HCT116 (cell line): Measurements from ENCODE around the gene LGMN. TPM values are rescaled to one million over a fixed set of nuclear protein-coding genes. Genes with fewer than 3 reads are reported as not detected.

ENCODE experiments used
- ATAC-seq: fragments of 200-7000 bp; cut with Tn5 transposase; 2 replicates; pipeline ENCODE4 v1.9.1; 2020; ENCODE audit warnings: mild to moderate bottlenecking, moderate library complexity
- BruUV-seq: library from RNA; stranded (reverse); fragments of 400-500 nt; replicated peaks from 2 replicates; lab custom pipeline; 2021; lab: Mats Ljungman, UMichigan
- CTCF ChIA-PET: fragments of 300-600 bp; sonication (Branson Sonifier 250); formaldehyde crosslinking; loops from one replicate; lab custom pipeline; 2021; ENCODE audit warnings: antibody characterized with exemption; lab: Charles Lee
- POLR2A ChIA-PET: fragments of 300-600, 350-600 bp; sonication (Branson Sonifier 250); formaldehyde crosslinking; loops from one replicate; lab custom pipeline; 2021; ENCODE audit warnings: antibody characterized with exemption; lab: Charles Lee
- RAD21 ChIA-PET, 2 experiments: fragments of 300-600 bp; sonication (Branson Sonifier 250); formaldehyde crosslinking; loops; one replicate each; lab custom pipeline; 2023; ENCODE audit warnings: low total read pairs in 2 of 2; ENCODE audit not compliant: uncharacterized antibody in 2 of 2, unreplicated experiment in 2 of 2, low non-redundant PET in 1 of 2; lab: Charles Lee
- DNase-seq: peaks from one replicate; pipeline ENCODE4 v3.0.0-alpha.2; 2010; ENCODE audit warnings: low read depth, low spot score
- H2AFZ ChIP-seq: fragments of 200-600 bp; shearing (Covaris generic), sonication (generic); 2 replicates; pipeline ENCODE4 v1.6.1; 2017; ENCODE audit warnings: low read depth, mixed run types, mixed read lengths, antibody characterized with exemption, low read length; ENCODE audit not compliant: poor library complexity, severe bottlenecking
- H3K27ac ChIP-seq: 2 replicates; pipeline ENCODE4 v1.5.1; 2012; ENCODE audit warnings: low read depth, low read length
- H3K27me3 ChIP-seq: fragments of 200-600 bp; sonication (generic); 2 replicates; pipeline ENCODE4 v1.6.1; 2016; ENCODE audit warnings: mixed run types, low read length, mixed read lengths; ENCODE audit not compliant: insufficient read depth
- H3K36me3 ChIP-seq, 2 experiments: fragments of 200-500 bp in 1 of 2; fragments of 200-600 bp in 1 of 2; sonication (Bioruptor generic) in 1 of 2; sonication (generic) in 1 of 2; 2 replicates each; pipeline versions ENCODE4 v1.5.1 to v1.6.1; 2014 to 2016; ENCODE audit warnings: low read length in 2 of 2, inconsistent platforms in 1 of 2, mixed read lengths in 1 of 2, mixed run types in 1 of 2; ENCODE audit not compliant: insufficient read depth in 2 of 2, control insufficient read depth in 1 of 2
- H3K4me1 ChIP-seq, 2 experiments: fragments of 200-600 bp in 1 of 2; sonication (generic) in 1 of 2; 2 replicates each; pipeline versions ENCODE4 v1.5.1 to v1.6.1; 2012 to 2017; ENCODE audit warnings: low read length in 2 of 2, inconsistent platforms in 1 of 2, mild to moderate bottlenecking in 1 of 2, mixed read lengths in 1 of 2, mixed run types in 1 of 2, moderate library complexity in 1 of 2; ENCODE audit not compliant: insufficient read depth in 2 of 2, control insufficient read depth in 1 of 2
- H3K4me2 ChIP-seq: fragments of 200-600 bp; sonication (generic); 2 replicates; pipeline ENCODE4 v1.6.1; 2017; ENCODE audit warnings: mixed run types, low read length, mixed read lengths
- H3K4me3 ChIP-seq, 2 experiments: fragments of 200-600 bp in 1 of 2; sonication (generic) in 1 of 2; replicated peaks in 1 of 2; 2 replicates each; pipeline ENCODE4 v1.5.1; 2011 to 2016; ENCODE audit warnings: low read length in 2 of 2, control low read depth in 1 of 2, low read depth in 1 of 2, mild to moderate bottlenecking in 1 of 2, mixed read lengths in 1 of 2, mixed run types in 1 of 2
- H3K79me2 ChIP-seq: fragments of 200-600 bp; sonication (generic); 2 replicates; pipeline ENCODE4 v1.6.1; 2017; ENCODE audit warnings: mild to moderate bottlenecking, mixed run types, low read length, moderate library complexity, mixed read lengths; ENCODE audit not compliant: insufficient read depth
- H3K9ac ChIP-seq: fragments of 200-600 bp; sonication (generic); 2 replicates; pipeline ENCODE4 v1.6.1; 2016; ENCODE audit warnings: low read length, mixed read lengths
- H3K9me2 ChIP-seq: fragments of 200-600 bp; sonication (generic), shearing (Covaris generic); 2 replicates; pipeline ENCODE4 v1.6.1; 2017; ENCODE audit warnings: mixed run types, mild to moderate bottlenecking, moderate library complexity; ENCODE audit not compliant: insufficient read depth
- H3K9me3 ChIP-seq, 2 experiments: fragments of 200-500 bp in 1 of 2; fragments of 200-600 bp in 1 of 2; sonication (Bioruptor generic) in 1 of 2; sonication (generic) in 1 of 2; 2 replicates each; pipeline ENCODE4 v1.6.1; 2014 to 2017; ENCODE audit warnings: low read length in 2 of 2, mixed read lengths in 2 of 2, inconsistent platforms in 1 of 2, low read depth in 1 of 2, mild to moderate bottlenecking in 1 of 2, mixed run types in 1 of 2, moderate library complexity in 1 of 2; ENCODE audit not compliant: control insufficient read depth in 1 of 2, insufficient read depth in 1 of 2
- H4K20me1 ChIP-seq: fragments of 200-600 bp; sonication (generic), shearing (Covaris generic); 2 replicates; pipeline ENCODE4 v1.6.1; 2017; ENCODE audit warnings: mixed run types, mild to moderate bottlenecking, moderate library complexity; ENCODE audit not compliant: insufficient read depth
- CBX3 ChIP-seq: IDR thresholded peaks from 2 replicates; pipeline ENCODE4 v1.6.1; 2012; ENCODE audit warnings: low read depth
- FOSL1 ChIP-seq: IDR thresholded peaks from 2 replicates; pipeline ENCODE4 v1.6.1; 2012; ENCODE audit warnings: low read depth
- POLR2AphosphoS5 ChIP-seq: IDR thresholded peaks from 2 replicates; pipeline ENCODE4 v1.6.1; 2011; ENCODE audit warnings: mild to moderate bottlenecking, low read depth, low read length, moderate library complexity
- RAD21 ChIP-seq: IDR thresholded peaks from 2 replicates; pipeline ENCODE4 v1.6.1; 2012; ENCODE audit warnings: low read depth, mild to moderate bottlenecking
- YY1 ChIP-seq: IDR thresholded peaks from 2 replicates; pipeline ENCODE4 v1.6.1; 2011; ENCODE audit warnings: low read length, low read depth, moderate library complexity, mild to moderate bottlenecking; ENCODE audit not compliant: insufficient replicate concordance; ENCODE audit errors: extremely low read depth
- ZFX ChIP-seq: fragments of 450-650 bp; IDR thresholded peaks from 2 replicates; pipeline ENCODE4 v1.6.1; 2017
- ZNF274 ChIP-seq: fragments of 200-500 bp; sonication (Bioruptor generic); IDR thresholded peaks from 2 replicates; pipeline ENCODE4 v1.6.1; 2014; ENCODE audit warnings: mild to moderate bottlenecking, low read depth, low read length, inconsistent platforms
- intact Hi-C: fragments of 100-400 bp; cut with micrococcal nuclease; formaldehyde crosslinking; loops from 2 replicates; pipeline ENCODE4 v1.10.0; 2022
- total RNA-seq: library from RNA; stranded (reverse); gene quantifications from one replicate; pipeline ENCODE4 v1.2.1, GENCODE V29; 2021; ENCODE audit not compliant: unreplicated experiment
- TF ChIP-seq, protein P1 (sequence below): IDR thresholded peaks from 2 replicates; pipeline ENCODE4 v1.6.1; 2012
- TF ChIP-seq, protein P2 (sequence below): IDR thresholded peaks from 2 replicates; pipeline ENCODE4 v1.6.1; 2011; ENCODE audit warnings: mild to moderate bottlenecking, low read length, moderate library complexity; ENCODE audit not compliant: insufficient replicate concordance; ENCODE audit errors: extremely low read depth

The LGMN gene
- total RNA-seq, 1 experiment from 2014 or later, result 44.9 TPM

DNA sequence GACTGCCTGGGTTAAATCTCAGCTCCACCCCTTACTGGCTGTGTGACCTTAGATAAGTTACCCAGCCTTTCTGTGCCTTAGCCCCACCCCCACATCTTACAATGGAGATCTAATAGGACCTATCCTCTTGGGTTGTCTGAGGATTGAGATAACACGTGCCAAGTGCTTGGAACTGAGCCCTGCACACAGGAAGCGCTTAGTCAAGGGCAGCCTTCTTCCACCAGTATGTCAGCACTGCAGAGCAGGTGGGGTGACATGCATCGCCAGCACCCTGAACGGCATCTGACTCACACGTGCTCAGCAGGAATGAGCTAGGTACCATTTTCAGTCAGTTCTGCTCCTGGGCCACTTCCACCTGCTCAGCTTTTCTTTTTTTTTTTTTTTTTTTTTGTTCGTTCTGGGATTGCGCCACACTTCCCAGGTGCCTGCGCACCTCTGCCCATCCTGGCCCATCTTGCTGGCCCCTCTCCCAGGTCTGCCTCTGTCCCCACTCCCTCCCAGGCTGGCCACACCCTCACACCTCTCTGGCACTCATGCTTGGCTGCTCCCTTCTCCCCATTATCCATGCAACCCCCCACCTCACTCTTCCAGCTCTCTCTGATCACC lies 19.6 kb downstream of the LGMN start:
- no peaks in the 10 kb centered on the region for H3K27me3 ChIP-seq
- CTCF ChIA-PET, result no interaction called here
- no peak overlapping the region for H3K4me2 ChIP-seq
- no peak overlapping the region for H3K4me3 ChIP-seq
- RAD21 ChIA-PET, result no interaction called here
- H3K9me2 ChIP-seq, result no peaks in the 10 kb centered on the region
- POLR2A ChIA-PET, result interaction anchor here (1.8 kb wide), 1 partner anchor 20 kb away, joined by 5 read pairs; the partner anchor contains the start of gene LGMN
- BruUV-seq, result no TSS peak
- H3K9ac ChIP-seq, result no peak overlapping the region
- no peaks in the 10 kb centered on the region for H4K20me1 ChIP-seq
- no peak overlapping the region for H2AFZ ChIP-seq
- TF ChIP-seq, protein P1, sequence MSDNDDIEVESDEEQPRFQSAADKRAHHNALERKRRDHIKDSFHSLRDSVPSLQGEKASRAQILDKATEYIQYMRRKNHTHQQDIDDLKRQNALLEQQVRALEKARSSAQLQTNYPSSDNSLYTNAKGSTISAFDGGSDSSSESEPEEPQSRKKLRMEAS, result peak; percentile 73
- TF ChIP-seq RAD21 (no peak), CBX3 (peak; percentile 55; the same call in 1 of the 2 replicates)
- no peaks in the 10 kb centered on the region for H3K9me3 ChIP-seq
- ATAC-seq, result peak; percentile 38; the same call in 1 of the 2 replicates
- H3K79me2 ChIP-seq, result no peaks in the 10 kb centered on the region
- H3K36me3 ChIP-seq, result 0 out of 4 replicates have a peak, but pooled peaks cover 0 to 2% of the 10 kb centered on the region in 2 experiments
- DNase-seq, result no peak
- intact Hi-C loops, result no loop called here
- H3K4me1 ChIP-seq, result peaks cover 14 to 25% of the 10 kb centered on the region in 2 experiments
- no peak overlapping the region for H3K27ac ChIP-seq

GRCh38 chr14:92726933-92727262 lies 21.5 kb downstream of the LGMN start:
- ChIA-PET POLR2A (interaction anchor here (0.7 kb wide), 1 partner anchor 19 kb away, joined by 3 read pairs; no protein-coding TSS in a partner anchor), CTCF (interaction anchor here (1.0 to 1.4 kb wide), 3 partner anchors 9 to 12 kb away, joined by 3 to 8 read pairs (median 4); no protein-coding TSS in a partner anchor)
- Histone ChIP-seq H3K9ac (no peak overlapping the region), H3K4me2 (peak overlapping the region; percentile 66), H3K79me2 (no peaks in the 10 kb centered on the region), H3K4me1 (peaks cover 14 to 25% of the 10 kb centered on the region in 2 experiments), H3K27ac (peak overlapping the region; percentile 33; the same call in 1 of the 2 replicates), H3K9me3 (no peaks in the 10 kb centered on the region), H3K27me3 (no peaks in the 10 kb centered on the region), H3K36me3 (0 out of 4 replicates have a peak, but pooled peaks cover 0 to 2% of the 10 kb centered on the region in 2 experiments), H3K9me2 (no peaks in the 10 kb centered on the region), H4K20me1 (no peaks in the 10 kb centered on the region), H2AFZ (no peak overlapping the region)
- intact Hi-C loops, result no loop called here
- BruUV-seq, result no TSS peak
- no peak for DNase-seq
- ATAC-seq, result no peak
- TF ChIP-seq POLR2AphosphoS5, result no peak
- TF ChIP-seq, protein P2, sequence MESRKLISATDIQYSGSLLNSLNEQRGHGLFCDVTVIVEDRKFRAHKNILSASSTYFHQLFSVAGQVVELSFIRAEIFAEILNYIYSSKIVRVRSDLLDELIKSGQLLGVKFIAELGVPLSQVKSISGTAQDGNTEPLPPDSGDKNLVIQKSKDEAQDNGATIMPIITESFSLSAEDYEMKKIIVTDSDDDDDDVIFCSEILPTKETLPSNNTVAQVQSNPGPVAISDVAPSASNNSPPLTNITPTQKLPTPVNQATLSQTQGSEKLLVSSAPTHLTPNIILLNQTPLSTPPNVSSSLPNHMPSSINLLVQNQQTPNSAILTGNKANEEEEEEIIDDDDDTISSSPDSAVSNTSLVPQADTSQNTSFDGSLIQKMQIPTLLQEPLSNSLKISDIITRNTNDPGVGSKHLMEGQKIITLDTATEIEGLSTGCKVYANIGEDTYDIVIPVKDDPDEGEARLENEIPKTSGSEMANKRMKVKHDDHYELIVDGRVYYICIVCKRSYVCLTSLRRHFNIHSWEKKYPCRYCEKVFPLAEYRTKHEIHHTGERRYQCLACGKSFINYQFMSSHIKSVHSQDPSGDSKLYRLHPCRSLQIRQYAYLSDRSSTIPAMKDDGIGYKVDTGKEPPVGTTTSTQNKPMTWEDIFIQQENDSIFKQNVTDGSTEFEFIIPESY, result no peak
- no peak for TF ChIP-seq FOSL1
- TF ChIP-seq YY1, result no peak
- no peak for TF ChIP-seq ZFX
- no peak for TF ChIP-seq ZNF274
- TF ChIP-seq, all 23 proteins: peak for 0
- no peak overlapping the region for H3K4me3 ChIP-seq
- RAD21 ChIA-PET, result no interaction called here
